Suprapubic skin (tissue), 3 donors: Measurements from ENCODE around the gene VWF.

Source experiments
- POLR2A ChIP-seq, 2 donors: fragments of 450-650 bp; IDR thresholded peaks; one replicate each; pipeline ENCODE4 v1.6.1; 2017; ENCODE audit warnings: antibody characterized with exemption in 2 of 2, mild to moderate bottlenecking in 2 of 2, moderate library complexity in 2 of 2
- TF ChIP-seq, protein P1 (sequence below), 2 donors: fragments of 200-600 bp in 1 of 2; fragments of 450-650 bp in 1 of 2; sonication (generic) in 1 of 2; IDR thresholded peaks; one replicate each; pipeline ENCODE4 v1.5.1; 2016 to 2019; ENCODE audit warnings: antibody characterized with exemption in 2 of 2, mild to moderate bottlenecking in 1 of 2, moderate library complexity in 1 of 2

DNA sequence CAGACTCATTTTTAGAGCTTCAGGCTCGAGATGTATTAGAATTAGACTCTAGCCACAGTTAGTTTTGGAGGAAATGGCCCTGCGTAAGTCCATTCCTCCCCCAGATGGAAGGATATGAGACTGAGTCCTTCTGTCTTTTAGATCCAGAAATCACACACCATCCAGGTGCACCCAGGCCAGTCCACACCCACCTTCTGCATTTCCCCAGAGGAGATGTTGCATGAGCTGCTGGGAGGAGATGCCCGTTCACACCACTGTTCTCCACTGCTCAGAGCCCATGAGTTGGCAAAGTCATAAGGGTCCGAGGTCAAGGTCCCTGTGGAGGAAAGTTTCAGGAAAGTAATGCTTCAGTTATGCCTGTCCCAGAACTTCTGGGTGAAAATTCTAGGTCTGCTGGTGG is 29.2 kb downstream of the VWF start:
- TF ChIP-seq, protein P1, sequence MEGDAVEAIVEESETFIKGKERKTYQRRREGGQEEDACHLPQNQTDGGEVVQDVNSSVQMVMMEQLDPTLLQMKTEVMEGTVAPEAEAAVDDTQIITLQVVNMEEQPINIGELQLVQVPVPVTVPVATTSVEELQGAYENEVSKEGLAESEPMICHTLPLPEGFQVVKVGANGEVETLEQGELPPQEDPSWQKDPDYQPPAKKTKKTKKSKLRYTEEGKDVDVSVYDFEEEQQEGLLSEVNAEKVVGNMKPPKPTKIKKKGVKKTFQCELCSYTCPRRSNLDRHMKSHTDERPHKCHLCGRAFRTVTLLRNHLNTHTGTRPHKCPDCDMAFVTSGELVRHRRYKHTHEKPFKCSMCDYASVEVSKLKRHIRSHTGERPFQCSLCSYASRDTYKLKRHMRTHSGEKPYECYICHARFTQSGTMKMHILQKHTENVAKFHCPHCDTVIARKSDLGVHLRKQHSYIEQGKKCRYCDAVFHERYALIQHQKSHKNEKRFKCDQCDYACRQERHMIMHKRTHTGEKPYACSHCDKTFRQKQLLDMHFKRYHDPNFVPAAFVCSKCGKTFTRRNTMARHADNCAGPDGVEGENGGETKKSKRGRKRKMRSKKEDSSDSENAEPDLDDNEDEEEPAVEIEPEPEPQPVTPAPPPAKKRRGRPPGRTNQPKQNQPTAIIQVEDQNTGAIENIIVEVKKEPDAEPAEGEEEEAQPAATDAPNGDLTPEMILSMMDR (IDR thresholded peaks at IDR 0.05), result no peak
- TF ChIP-seq POLR2A (IDR thresholded peaks at IDR 0.05), result no peak
